Measurements from ENCODE around the gene STXBP1.
"Not testable (repeated sequence)": the region's sequence is repeated elsewhere in the genome, so short reads cannot be mapped to it uniquely, and the experiment has no call there.

STXBP1 gene

GRCh38 chr9:127621339-127621970 is 9.4 kb downstream of the STXBP1 start:
- not testable (repeated sequence) for DNase-seq

- no peak for DNase-seq
Observed at GRCh38 chr9:127626752-127627493, 14.8 kb downstream of the STXBP1 start.

GRCh38 chr9:127627494-127627855 is 15.4 kb downstream of the STXBP1 start:
- no peak for DNase-seq

- no peak for DNase-seq
Observed at GRCh38 chr9:127628758-127629467, 16.8 kb downstream of the STXBP1 start.

- no peak for DNase-seq
Observed at GRCh38 chr9:127629468-127630081, 17.5 kb downstream of the STXBP1 start.

GRCh38 chr9:127633216-127633862 is 21.3 kb downstream of the STXBP1 start:
- no peak for DNase-seq

- no peak for DNase-seq
Observed at GRCh38 chr9:127634021-127634420, 21.9 kb downstream of the STXBP1 start.

GRCh38 chr9:127634698-127635097 is 22.6 kb downstream of the STXBP1 start:
- DNase-seq = no peak

- DNase-seq = no peak
Observed at GRCh38 chr9:127635201-127635735, 23.2 kb downstream of the STXBP1 start.

- DNase-seq = no peak
Observed at GRCh38 chr9:127637322-127637847, 25.3 kb downstream of the STXBP1 start.

- DNase-seq = no peak
Observed at GRCh38 chr9:127640908-127641545, 28.9 kb downstream of the STXBP1 start.

- no peak for DNase-seq
Observed at GRCh38 chr9:127642082-127642740, 30.1 kb downstream of the STXBP1 start.

GRCh38 chr9:127644146-127644827 is 32.2 kb downstream of the STXBP1 start:
- DNase-seq = no peak

GRCh38 chr9:127644943-127645342 is 32.9 kb downstream of the STXBP1 start:
- DNase-seq = no peak

- no peak for DNase-seq
Observed at GRCh38 chr9:127647451-127647850, 35.4 kb downstream of the STXBP1 start.

- no peak for DNase-seq
Observed at GRCh38 chr9:127650518-127650917, 38.4 kb downstream of the STXBP1 start.

- no peak for DNase-seq
Observed at GRCh38 chr9:127651697-127652610, 39.9 kb downstream of the STXBP1 start.

- no peak for DNase-seq
Observed at GRCh38 chr9:127652733-127653132, 40.7 kb downstream of the STXBP1 start.

- DNase-seq = no peak
Observed at GRCh38 chr9:127654619-127655018, 42.5 kb downstream of the STXBP1 start.

GRCh38 chr9:127658428-127658827 is 46.4 kb downstream of the STXBP1 start:
- DNase-seq = no peak

All from CD4-positive, alpha-beta T cell treated with Interleukin-4 for 1 hour (primary cell).